GM19467 (cell line): Measurements from ENCODE around the gene ITGA7.
"Not testable (repeated sequence)": the region's sequence is repeated elsewhere in the genome, so short reads cannot be mapped to it uniquely, and the experiment has no call there.

Experiments
- ATAC-seq: cut with Tn5 transposase; IDR thresholded peaks from one replicate; pipeline ENCODE4 v1.9.1; 2021; ENCODE audit warnings: mild to moderate bottlenecking, moderate library complexity; ENCODE audit not compliant: unreplicated experiment

ITGA7 gene

DNA sequence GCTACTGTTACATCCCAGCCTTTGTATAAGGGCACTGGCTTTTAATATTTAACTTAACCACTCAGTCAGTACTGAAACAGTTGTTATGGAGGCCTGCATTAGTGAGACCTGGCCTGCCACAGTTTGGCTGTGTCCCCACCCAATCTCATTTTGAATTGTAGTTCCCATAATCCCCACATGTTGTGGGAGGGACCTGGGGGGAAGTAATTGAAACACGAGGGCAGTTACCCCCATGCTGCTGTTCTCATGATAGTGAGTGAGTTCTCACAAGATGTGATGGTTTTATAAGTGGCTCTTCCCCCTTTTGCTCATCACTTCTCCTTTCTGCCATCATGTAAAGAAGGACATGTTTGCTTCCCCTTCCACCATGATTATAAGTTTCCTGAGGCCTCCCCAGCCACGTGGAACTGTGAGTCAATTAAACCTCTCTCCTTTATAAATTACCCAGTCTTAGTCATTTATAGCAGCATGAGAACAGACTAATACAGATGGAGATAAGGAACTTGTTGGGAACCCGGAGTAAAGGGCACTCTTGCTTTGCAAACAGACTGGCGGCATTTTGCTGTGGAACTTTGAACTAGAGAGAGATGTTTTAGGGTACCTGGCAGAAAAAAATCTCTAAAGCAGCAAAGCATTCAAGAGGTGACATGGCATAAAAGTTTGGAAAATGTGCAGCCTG, 56.9 kb downstream of the ITGA7 start:
- not testable (repeated sequence) for ATAC-seq

DNA sequence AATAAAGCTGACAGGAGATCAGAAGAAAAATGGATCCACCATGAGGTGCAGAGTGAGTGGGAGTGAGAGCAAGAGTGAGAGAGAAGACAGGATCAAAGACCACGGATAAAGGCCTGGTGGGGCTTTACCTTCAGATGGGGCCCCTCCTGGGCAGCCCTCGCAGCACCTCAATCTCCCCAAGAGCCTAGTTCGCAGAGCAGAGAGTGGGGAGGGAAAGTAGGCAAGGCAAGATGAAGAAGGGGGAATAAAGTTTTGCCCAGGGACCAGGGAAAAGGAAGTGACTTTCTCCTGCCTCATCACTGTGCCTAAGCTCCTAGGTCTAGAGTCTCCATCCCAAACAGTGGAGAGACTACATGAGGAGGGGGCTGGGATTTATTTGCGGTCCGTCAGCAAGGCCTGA, 60.7 kb downstream of the ITGA7 start:
- no peak for ATAC-seq

DNA sequence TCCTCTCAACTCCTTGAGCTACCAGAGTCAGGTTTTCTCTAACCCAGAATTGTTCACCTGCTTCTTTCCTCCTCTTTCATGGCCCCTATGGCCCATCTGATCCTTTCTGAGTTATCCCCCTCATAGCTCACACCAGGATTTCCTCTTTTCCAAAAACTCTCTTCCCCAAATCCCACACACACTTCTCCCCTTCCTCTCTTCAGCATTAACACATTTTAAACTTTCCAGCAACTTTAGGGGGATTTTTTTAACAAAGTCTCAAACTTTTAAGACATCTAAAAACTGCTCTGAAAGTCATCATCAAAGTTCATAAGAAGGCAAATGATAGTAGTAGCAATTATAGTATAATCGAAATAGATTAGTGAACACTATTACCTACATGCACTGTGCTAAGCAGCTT, 63.1 kb downstream of the ITGA7 start:
- ATAC-seq: no peak

DNA sequence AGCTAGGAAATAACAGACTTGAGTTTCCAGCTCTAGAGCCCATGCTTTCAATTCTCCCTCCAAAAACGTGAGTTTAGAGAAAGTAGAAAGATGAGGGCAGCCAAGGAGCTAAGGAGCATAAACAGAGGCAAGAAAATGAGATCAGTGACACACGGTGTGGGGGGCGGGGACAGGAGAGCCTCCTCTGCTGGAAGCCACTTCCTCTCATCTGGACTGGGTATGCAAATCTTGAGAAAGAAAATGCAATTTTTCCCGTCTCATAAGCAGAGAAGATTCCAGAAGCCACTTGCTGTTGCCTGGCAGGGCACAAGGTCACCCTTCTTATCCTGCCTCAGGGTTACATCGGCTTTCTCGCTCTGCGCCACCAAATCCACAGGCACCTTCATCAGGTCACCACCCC, 65.0 kb downstream of the ITGA7 start:
- ATAC-seq: no peak

DNA sequence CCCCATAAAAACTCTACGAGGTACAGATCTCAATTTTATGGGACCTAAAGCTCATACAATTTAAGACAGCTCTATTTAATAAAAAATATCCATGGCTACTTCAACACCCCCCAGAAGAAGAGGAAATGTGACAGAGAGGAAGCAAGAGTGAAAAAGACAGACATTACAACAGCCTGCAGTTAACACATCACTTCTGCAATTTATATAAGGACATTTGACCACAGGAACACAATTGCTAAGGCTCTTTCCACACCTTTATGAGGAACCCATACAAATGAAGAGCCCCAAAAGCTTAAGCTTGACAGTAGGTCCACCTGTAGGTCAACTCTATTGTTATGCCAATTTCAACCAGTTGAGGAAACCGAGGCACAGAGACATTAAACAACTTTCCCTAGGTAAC, 65.4 kb downstream of the ITGA7 start:
- no peak for ATAC-seq

DNA sequence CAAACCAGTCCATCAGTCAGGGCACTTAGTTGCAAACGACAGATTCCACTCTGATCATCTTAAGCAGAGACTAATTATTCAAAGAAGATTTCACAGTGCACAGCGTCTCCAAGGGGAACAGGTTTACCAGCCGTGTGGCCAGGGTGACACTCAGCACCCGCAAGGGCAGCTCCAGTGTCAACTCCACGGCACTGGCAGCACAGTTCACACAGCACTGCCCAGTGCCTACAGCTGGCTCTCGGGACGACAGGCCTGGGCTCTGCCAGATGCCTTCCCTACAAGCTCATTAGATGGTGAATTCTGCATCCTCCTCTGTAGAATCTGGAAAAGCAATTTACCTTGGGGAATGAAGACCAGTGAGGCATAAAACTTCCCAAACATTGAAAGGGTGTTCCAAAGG, 66.1 kb downstream of the ITGA7 start:
- ATAC-seq: no peak

DNA sequence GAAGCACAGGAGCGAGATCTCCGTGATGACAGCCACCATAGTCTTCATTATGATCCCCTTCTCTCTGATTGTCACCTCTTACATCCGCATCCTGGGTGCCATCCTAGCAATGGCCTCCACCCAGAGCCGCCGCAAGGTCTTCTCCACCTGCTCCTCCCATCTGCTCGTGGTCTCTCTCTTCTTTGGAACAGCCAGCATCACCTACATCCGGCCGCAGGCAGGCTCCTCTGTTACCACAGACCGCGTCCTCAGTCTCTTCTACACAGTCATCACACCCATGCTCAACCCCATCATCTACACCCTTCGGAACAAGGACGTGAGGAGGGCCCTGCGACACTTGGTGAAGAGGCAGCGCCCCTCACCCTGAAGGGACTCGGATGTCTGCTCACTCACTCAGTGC, 70.2 kb downstream of the ITGA7 start:
- ATAC-seq: no peak

DNA sequence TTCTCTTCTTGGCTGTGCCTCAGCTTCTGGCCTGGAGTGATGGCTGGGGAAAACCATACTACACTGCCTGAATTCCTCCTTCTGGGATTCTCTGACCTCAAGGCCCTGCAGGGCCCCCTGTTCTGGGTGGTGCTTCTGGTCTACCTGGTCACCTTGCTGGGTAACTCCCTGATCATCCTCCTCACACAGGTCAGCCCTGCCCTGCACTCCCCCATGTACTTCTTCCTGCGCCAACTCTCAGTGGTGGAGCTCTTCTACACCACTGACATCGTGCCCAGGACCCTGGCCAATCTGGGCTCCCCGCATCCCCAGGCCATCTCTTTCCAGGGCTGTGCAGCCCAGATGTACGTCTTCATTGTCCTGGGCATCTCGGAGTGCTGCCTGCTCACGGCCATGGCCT, 70.9 kb downstream of the ITGA7 start, which contains the start of gene OR10P1:
Gene OR10P1, plus strand, starts transcription at position 40 of the 400 bp plus-strand sequence. Its CDS starts 0 bp downstream, at position 40.
- no peak for ATAC-seq

DNA sequence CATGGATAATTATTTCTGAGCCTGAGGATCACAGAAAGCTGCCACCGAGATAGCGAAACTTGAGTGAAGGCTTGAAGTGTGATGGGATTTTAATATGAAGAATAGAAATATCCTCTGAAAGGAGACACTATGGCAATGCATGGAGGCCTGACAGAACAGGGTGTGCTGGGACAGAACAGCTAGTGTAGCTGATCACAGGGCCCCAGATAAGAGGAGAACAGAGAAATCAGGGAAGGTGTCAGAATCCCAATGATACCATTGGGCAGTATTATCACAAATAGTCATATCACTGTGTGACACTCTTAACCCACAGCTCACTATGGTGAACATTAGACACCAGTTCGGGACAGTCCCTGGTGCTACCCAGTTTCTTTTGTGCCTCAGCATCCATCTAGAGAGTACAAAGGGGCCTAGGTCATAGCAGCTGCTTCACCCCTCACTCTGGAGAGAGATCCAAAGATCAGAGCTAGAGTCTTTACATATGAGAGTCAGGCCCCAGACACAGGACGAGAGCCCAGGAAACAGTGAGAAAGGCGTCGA, 71.5 kb downstream of the ITGA7 start:
- ATAC-seq: no peak
